ENCODE measurements around the gene UBE3A.

The UBE3A gene

GRCh38 chr15:25346371-25346770 is 92.5 kb downstream of the UBE3A start:
- no peaks in the 10 kb centered on the region for H4K20me1 ChIP-seq (ENCODE audit: low read depth, low read length)
- no peak overlapping the region for H3K9ac ChIP-seq (ENCODE audit: low read length)
- H3K27ac ChIP-seq (ENCODE audit: low read depth, low read length), result no peak overlapping the region
- H3F3A ChIP-seq (ENCODE audit: insufficient read depth), result no peaks in the 10 kb centered on the region; the same call in 1 of the 2 replicates
- no peaks in the 10 kb centered on the region for H3K27me3 ChIP-seq (ENCODE audit: low read length)
- peaks cover 10% of the 10 kb centered on the region; the same call in 1 of the 2 replicates for H3K79me2 ChIP-seq (ENCODE audit: insufficient read depth, low read length)
- no peak overlapping the region for H2AFZ ChIP-seq (ENCODE audit: low read depth, low read length, severe bottlenecking)
- H3K9me2 ChIP-seq (replicated peaks; ENCODE audit: insufficient read depth, low read length), result no peaks in the 10 kb centered on the region
- H3K36me3 ChIP-seq (ENCODE audit: low read length), result peaks cover 29% of the 10 kb centered on the region
- no peak overlapping the region for H3K4me2 ChIP-seq (ENCODE audit: low read depth, low read length, poor library complexity, severe bottlenecking)
- TF ChIP-seq EZH2phosphoT487 (conservative IDR thresholded peaks at IDR 0.05; ENCODE audit: low read length), result no peak
- no peak for TF ChIP-seq CTCF (IDR thresholded peaks at IDR 0.05; ENCODE audit: insufficient read depth, low read length, poor library complexity, severe bottlenecking)
- H3K9me3 ChIP-seq (ENCODE audit: insufficient read depth, low read length), result no peaks in the 10 kb centered on the region
- no peak overlapping the region for H3K4me3 ChIP-seq (ENCODE audit: insufficient read depth, low read length, poor library complexity, severe bottlenecking)

GRCh38 chr15:25345943-25346342 is 92.9 kb downstream of the UBE3A start:
- peaks cover 29% of the 10 kb centered on the region for H3K36me3 ChIP-seq (ENCODE audit: low read length)
- no peak for TF ChIP-seq EZH2phosphoT487 (conservative IDR thresholded peaks at IDR 0.05; ENCODE audit: low read length)
- no peak for TF ChIP-seq CTCF (IDR thresholded peaks at IDR 0.05; ENCODE audit: insufficient read depth, low read length, poor library complexity, severe bottlenecking)

GRCh38 chr15:25342629-25343028 is 96.2 kb downstream of the UBE3A start:
- Histone ChIP-seq H3K4me3 (ENCODE audit: insufficient read depth, low read length, poor library complexity, severe bottlenecking) (no peak overlapping the region), H3K9ac (ENCODE audit: low read length) (no peak overlapping the region), H3K9me2 (replicated peaks; ENCODE audit: insufficient read depth, low read length) (no peaks in the 10 kb centered on the region), H3K27me3 (ENCODE audit: low read length) (no peaks in the 10 kb centered on the region), H2AFZ (ENCODE audit: low read depth, low read length, severe bottlenecking) (no peak overlapping the region), H3K36me3 (ENCODE audit: low read length) (peaks cover 33% of the 10 kb centered on the region), H3F3A (ENCODE audit: insufficient read depth) (no peaks in the 10 kb centered on the region), H3K79me2 (ENCODE audit: insufficient read depth, low read length) (peaks cover 4% of the 10 kb centered on the region; the same call in 1 of the 2 replicates), H4K20me1 (ENCODE audit: low read depth, low read length) (no peaks in the 10 kb centered on the region), H3K4me2 (ENCODE audit: low read depth, low read length, poor library complexity, severe bottlenecking) (no peak overlapping the region), H3K9me3 (ENCODE audit: insufficient read depth, low read length) (no peaks in the 10 kb centered on the region), H3K27ac (ENCODE audit: low read depth, low read length) (no peak overlapping the region)
- no peak for TF ChIP-seq EZH2phosphoT487 (conservative IDR thresholded peaks at IDR 0.05; ENCODE audit: low read length)
- TF ChIP-seq CTCF (IDR thresholded peaks at IDR 0.05; ENCODE audit: insufficient read depth, low read length, poor library complexity, severe bottlenecking), result no peak

More at GRCh38 chr15:25345943-25346342, 92.9 kb downstream of the UBE3A start:
- H3K4me2 ChIP-seq (ENCODE audit: low read depth, low read length, poor library complexity, severe bottlenecking), result no peak overlapping the region
- no peak overlapping the region for H2AFZ ChIP-seq (ENCODE audit: low read depth, low read length, severe bottlenecking)
- H3K27ac ChIP-seq (ENCODE audit: low read depth, low read length), result no peak overlapping the region
- H3K9ac ChIP-seq (ENCODE audit: low read length), result no peak overlapping the region
- H3K79me2 ChIP-seq (ENCODE audit: insufficient read depth, low read length), result peaks cover 10% of the 10 kb centered on the region; the same call in 1 of the 2 replicates
- H3F3A ChIP-seq (ENCODE audit: insufficient read depth), result no peaks in the 10 kb centered on the region; the same call in 1 of the 2 replicates
- no peaks in the 10 kb centered on the region for H3K27me3 ChIP-seq (ENCODE audit: low read length)
- H4K20me1 ChIP-seq (ENCODE audit: low read depth, low read length), result no peaks in the 10 kb centered on the region
- no peak overlapping the region for H3K4me3 ChIP-seq (ENCODE audit: insufficient read depth, low read length, poor library complexity, severe bottlenecking)
- H3K9me3 ChIP-seq (ENCODE audit: insufficient read depth, low read length), result no peaks in the 10 kb centered on the region
- H3K9me2 ChIP-seq (replicated peaks; ENCODE audit: insufficient read depth, low read length), result no peaks in the 10 kb centered on the region
